Measurements from ENCODE around the gene CALY.

Gene CALY

DNA sequence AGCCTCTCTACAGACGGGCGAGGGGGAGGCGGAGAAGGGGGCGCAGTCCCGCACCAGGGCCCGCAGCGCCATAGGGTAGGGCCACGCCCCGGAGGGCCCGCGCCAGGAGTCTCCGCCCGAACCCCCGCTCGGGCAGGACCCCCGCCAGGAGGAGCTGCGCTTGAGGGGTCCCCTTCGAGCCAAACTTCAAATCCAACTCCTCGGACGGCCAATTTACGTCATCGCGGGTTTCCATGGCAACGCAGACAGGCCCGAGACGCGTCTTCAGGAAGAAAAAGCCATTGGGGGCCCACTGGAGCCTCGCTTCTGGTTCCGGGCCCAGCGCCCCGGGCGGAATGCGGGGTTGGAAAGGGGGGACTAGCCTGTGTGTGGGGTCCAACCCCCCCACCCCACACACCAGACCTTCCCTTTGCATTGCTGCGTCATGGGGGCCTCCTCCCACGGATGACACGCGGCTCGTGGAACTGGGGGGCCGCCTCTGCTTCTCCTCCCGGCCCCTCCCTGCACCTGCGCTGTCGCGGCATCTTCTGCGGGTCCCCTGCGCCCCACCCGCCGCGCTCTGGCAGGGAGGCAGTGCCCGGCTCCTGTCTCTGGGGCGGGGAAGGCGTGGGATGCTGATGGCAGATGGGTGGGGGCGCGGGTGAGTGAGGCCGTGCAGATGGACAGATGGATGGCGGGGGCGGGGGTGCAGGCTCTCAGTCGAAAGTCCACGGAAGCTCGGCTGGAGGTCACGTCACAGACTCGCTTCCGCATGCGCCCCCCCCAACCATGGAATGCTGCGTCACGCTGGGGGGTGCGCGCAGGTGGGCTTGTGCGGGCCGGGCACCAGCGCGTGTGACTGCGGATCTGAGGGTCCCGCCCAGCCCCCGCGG, 1.2 kb downstream of the CALY start (continued):
- TF ChIP-seq PRDM10 (tag by site-specific recombination; IDR thresholded peaks at IDR 0.05) (no peak), ZNF366 (tag by site-specific recombination; conservative IDR thresholded peaks at IDR 0.05) (peak; percentile 61), YY1 (tag by site-specific recombination; IDR thresholded peaks at IDR 0.05) (no peak), ZNF585B (tag by site-specific recombination; IDR thresholded peaks at IDR 0.05) (no peak), GLIS2 (tag by site-specific recombination; IDR thresholded peaks at IDR 0.05) (peak; percentile 91), ZNF777 (tag by site-specific recombination; IDR thresholded peaks at IDR 0.05; ENCODE audit: borderline replicate concordance) (peak; percentile 55; the same call in 1 of the 2 replicates), ZFHX2 (tag by site-specific recombination; conservative IDR thresholded peaks at IDR 0.05) (peak; percentile 95), ZNF701 (tag by site-specific recombination; IDR thresholded peaks at IDR 0.05) (no peak), ZNF629 (tag by site-specific recombination; IDR thresholded peaks at IDR 0.05) (peak; percentile 78), BCL11B (tag by site-specific recombination; IDR thresholded peaks at IDR 0.05; ENCODE audit: low read depth) (no peak), GLI4 (tag by site-specific recombination; IDR thresholded peaks at IDR 0.05) (no peak), ZNF561 (tag by site-specific recombination; IDR thresholded peaks at IDR 0.05; ENCODE audit: borderline replicate concordance) (no peak), ZNF449 (tag by site-specific recombination; IDR thresholded peaks at IDR 0.05) (no peak), ZNF530 (tag by site-specific recombination; IDR thresholded peaks at IDR 0.05; ENCODE audit: low read depth) (no peak), SP2 (tag by site-specific recombination; IDR thresholded peaks at IDR 0.05) (peak; percentile 47), MZF1 (tag by site-specific recombination; IDR thresholded peaks at IDR 0.05; ENCODE audit: borderline replicate concordance) (no peak), ZNF792 (tag by site-specific recombination; IDR thresholded peaks at IDR 0.05) (no peak), ZNF747 (tag by site-specific recombination; IDR thresholded peaks at IDR 0.05) (no peak), PRDM1 (tag by site-specific recombination; IDR thresholded peaks at IDR 0.05) (no peak), ZNF654 (tag by site-specific recombination; IDR thresholded peaks at IDR 0.05; ENCODE audit: low read depth) (no peak), ZNF138 (tag by site-specific recombination; IDR thresholded peaks at IDR 0.05; ENCODE audit: borderline replicate concordance) (no peak), ZNF202 (tag by site-specific recombination; IDR thresholded peaks at IDR 0.05; ENCODE audit: borderline replicate concordance) (no peak), ZNF501 (tag by site-specific recombination; IDR thresholded peaks at IDR 0.05) (no peak), ZEB2 (tag by site-specific recombination; IDR thresholded peaks at IDR 0.05) (0 out of 2 replicates have a peak, but pooled peaks have one; percentile 24), ZBTB17 (tag by site-specific recombination; IDR thresholded peaks at IDR 0.05) (peak; percentile 13; the same call in 1 of the 2 replicates), ZNF624 (tag by site-specific recombination; IDR thresholded peaks at IDR 0.05) (no peak), ZNF548 (tag by site-specific recombination; IDR thresholded peaks at IDR 0.05) (no peak), ZNF335 (tag by site-specific recombination; conservative IDR thresholded peaks at IDR 0.05) (peak; percentile 74), ZSCAN23 (tag by site-specific recombination; IDR thresholded peaks at IDR 0.05) (no peak)
- TF ChIP-seq, protein P1, sequence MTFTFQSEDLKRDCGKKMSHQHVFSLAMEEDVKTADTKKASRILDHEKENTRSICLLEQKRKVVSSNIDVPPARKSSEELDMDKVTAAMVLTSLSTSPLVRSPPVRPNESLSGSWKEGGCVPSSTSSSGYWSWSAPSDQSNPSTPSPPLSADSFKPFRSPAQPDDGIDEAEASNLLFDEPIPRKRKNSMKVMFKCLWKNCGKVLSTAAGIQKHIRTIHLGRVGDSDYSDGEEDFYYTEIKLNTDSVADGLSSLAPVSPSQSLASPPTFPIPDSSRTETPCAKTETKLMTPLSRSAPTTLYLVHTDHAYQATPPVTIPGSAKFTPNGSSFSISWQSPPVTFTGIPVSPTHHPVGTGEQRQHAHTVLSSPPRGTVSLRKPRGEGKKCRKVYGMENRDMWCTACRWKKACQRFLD (tag by site-specific recombination; IDR thresholded peaks at IDR 0.05), result no peak
- TF ChIP-seq, protein P2, sequence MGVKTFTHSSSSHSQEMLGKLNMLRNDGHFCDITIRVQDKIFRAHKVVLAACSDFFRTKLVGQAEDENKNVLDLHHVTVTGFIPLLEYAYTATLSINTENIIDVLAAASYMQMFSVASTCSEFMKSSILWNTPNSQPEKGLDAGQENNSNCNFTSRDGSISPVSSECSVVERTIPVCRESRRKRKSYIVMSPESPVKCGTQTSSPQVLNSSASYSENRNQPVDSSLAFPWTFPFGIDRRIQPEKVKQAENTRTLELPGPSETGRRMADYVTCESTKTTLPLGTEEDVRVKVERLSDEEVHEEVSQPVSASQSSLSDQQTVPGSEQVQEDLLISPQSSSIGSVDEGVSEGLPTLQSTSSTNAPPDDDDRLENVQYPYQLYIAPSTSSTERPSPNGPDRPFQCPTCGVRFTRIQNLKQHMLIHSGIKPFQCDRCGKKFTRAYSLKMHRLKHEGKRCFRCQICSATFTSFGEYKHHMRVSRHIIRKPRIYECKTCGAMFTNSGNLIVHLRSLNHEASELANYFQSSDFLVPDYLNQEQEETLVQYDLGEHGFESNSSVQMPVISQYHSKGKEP (tag by site-specific recombination; IDR thresholded peaks at IDR 0.05), result no peak
- TF ChIP-seq, protein P3, sequence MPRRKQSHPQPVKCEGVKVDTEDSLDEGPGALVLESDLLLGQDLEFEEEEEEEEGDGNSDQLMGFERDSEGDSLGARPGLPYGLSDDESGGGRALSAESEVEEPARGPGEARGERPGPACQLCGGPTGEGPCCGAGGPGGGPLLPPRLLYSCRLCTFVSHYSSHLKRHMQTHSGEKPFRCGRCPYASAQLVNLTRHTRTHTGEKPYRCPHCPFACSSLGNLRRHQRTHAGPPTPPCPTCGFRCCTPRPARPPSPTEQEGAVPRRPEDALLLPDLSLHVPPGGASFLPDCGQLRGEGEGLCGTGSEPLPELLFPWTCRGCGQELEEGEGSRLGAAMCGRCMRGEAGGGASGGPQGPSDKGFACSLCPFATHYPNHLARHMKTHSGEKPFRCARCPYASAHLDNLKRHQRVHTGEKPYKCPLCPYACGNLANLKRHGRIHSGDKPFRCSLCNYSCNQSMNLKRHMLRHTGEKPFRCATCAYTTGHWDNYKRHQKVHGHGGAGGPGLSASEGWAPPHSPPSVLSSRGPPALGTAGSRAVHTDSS (tag by site-specific recombination; IDR thresholded peaks at IDR 0.05), result no peak
